Smooth muscle cell (in vitro differentiated cells): ENCODE measurements around the gene RREB1. TPM values are rescaled to one million over a fixed set of nuclear protein-coding genes. Genes with fewer than 3 reads are reported as not detected.

Experiments used
- DNase-seq: peaks from one replicate; lab custom pipeline; 2025; ENCODE audit not compliant: unreplicated experiment; lab: John Stamatoyannopoulos, UW
- H2AFZ ChIP-seq: fragments of 200-600 bp; sonication (generic); 2 replicates; pipeline ENCODE4 v1.6.0; 2016; ENCODE audit warnings: antibody characterized with exemption, low read depth, mild to moderate bottlenecking
- H3F3A ChIP-seq: fragments of 200-600 bp; sonication (generic); 2 replicates; pipeline ENCODE4 v1.6.0; 2017; ENCODE audit warnings: antibody characterized with exemption, low read depth
- H3K27ac ChIP-seq: fragments of 200-600 bp; sonication (generic); 2 replicates; pipeline ENCODE4 v1.5.1; 2016; ENCODE audit warnings: low read depth, mild to moderate bottlenecking
- H3K27me3 ChIP-seq: fragments of 200-600 bp; sonication (generic); 2 replicates; pipeline ENCODE4 v1.6.1; 2016; ENCODE audit warnings: low read depth, mild to moderate bottlenecking
- H3K36me3 ChIP-seq: fragments of 200-600 bp; sonication (generic); 2 replicates; pipeline ENCODE4 v1.5.1; 2016; ENCODE audit warnings: low read depth
- H3K4me1 ChIP-seq: fragments of 200-600 bp; sonication (generic); 2 replicates; pipeline ENCODE4 v1.5.1; 2016; ENCODE audit warnings: low read depth
- H3K4me2 ChIP-seq: fragments of 200-600 bp; sonication (generic); 2 replicates; pipeline ENCODE4 v1.6.0; 2016; ENCODE audit warnings: mild to moderate bottlenecking
- H3K4me3 ChIP-seq: fragments of 200-600 bp; sonication (generic); 2 replicates; pipeline ENCODE4 v1.5.1; 2016; ENCODE audit warnings: mild to moderate bottlenecking
- H3K79me2 ChIP-seq: fragments of 200-600 bp; sonication (generic); 2 replicates; pipeline ENCODE4 v1.6.0; 2016; ENCODE audit warnings: low read depth, mild to moderate bottlenecking
- H3K9ac ChIP-seq: fragments of 200-600 bp; sonication (generic); 2 replicates; pipeline ENCODE4 v1.6.0; 2016; ENCODE audit warnings: low read depth
- H3K9me3 ChIP-seq: fragments of 200-600 bp; sonication (generic); replicated peaks from 2 replicates; pipeline ENCODE4 v1.5.1; 2016; ENCODE audit warnings: low read depth
- H4K20me1 ChIP-seq: fragments of 200-600 bp; sonication (generic); 2 replicates; pipeline ENCODE4 v1.6.0; 2016; ENCODE audit warnings: low read depth
- WGBS: methylation state at CpG from one replicate; pipeline ENCODE4 v1.1.7; 2016; ENCODE audit warnings: low lambda C conversion rate; 5-methylcytosine and 5-hydroxymethylcytosine counted together
- polyA plus RNA-seq: library from polyadenylated mRNA; unstranded; fragments of >200 nt; fragmentation: Nextera tagmentation; extraction: Ambion mirVana; gene quantifications from 2 replicates; pipeline ENCODE4 v1.2.1, GENCODE V29; 2016
- total RNA-seq: library from RNA; depleted of rRNA; stranded (reverse); fragments of >200 nt; gene quantifications from 2 replicates; pipeline ENCODE4 v1.2.3, GENCODE V29; 2014
- TF ChIP-seq, protein P1 (sequence below): fragments of 200-600 bp; sonication (generic); IDR thresholded peaks from 2 replicates; pipeline ENCODE4 v1.5.1; 2017; ENCODE audit warnings: borderline replicate concordance, mild to moderate bottlenecking, antibody characterized with exemption; ENCODE audit not compliant: insufficient read depth, poor library complexity, severe bottlenecking

Gene RREB1
- total and polyA plus RNA-seq, 2 experiments from 2014 or later: 13.2 to 26.1 TPM

- TF ChIP-seq, protein P1, sequence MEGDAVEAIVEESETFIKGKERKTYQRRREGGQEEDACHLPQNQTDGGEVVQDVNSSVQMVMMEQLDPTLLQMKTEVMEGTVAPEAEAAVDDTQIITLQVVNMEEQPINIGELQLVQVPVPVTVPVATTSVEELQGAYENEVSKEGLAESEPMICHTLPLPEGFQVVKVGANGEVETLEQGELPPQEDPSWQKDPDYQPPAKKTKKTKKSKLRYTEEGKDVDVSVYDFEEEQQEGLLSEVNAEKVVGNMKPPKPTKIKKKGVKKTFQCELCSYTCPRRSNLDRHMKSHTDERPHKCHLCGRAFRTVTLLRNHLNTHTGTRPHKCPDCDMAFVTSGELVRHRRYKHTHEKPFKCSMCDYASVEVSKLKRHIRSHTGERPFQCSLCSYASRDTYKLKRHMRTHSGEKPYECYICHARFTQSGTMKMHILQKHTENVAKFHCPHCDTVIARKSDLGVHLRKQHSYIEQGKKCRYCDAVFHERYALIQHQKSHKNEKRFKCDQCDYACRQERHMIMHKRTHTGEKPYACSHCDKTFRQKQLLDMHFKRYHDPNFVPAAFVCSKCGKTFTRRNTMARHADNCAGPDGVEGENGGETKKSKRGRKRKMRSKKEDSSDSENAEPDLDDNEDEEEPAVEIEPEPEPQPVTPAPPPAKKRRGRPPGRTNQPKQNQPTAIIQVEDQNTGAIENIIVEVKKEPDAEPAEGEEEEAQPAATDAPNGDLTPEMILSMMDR: no peak
- Histone ChIP-seq H3K4me2 (no peak overlapping the region), H3K79me2 (peaks cover 9% of the 10 kb centered on the region), H3K27ac (no peak overlapping the region), H3F3A (no peaks in the 10 kb centered on the region), H3K4me3 (no peak overlapping the region), H3K4me1 (no peaks in the 10 kb centered on the region), H4K20me1 (peaks cover 37% of the 10 kb centered on the region), H3K36me3 (no peaks in the 10 kb centered on the region), H3K27me3 (no peaks in the 10 kb centered on the region), H3K9me3 (no peaks in the 10 kb centered on the region), H3K9ac (no peak overlapping the region), H2AFZ (no peak overlapping the region)
- 97% methylated on average over 60 of the region's 62 CpGs for WGBS
- DNase-seq: no peak
Measured at GRCh38 chr6:7229376-7230326, 121.9 kb downstream of the RREB1 start.

DNA sequence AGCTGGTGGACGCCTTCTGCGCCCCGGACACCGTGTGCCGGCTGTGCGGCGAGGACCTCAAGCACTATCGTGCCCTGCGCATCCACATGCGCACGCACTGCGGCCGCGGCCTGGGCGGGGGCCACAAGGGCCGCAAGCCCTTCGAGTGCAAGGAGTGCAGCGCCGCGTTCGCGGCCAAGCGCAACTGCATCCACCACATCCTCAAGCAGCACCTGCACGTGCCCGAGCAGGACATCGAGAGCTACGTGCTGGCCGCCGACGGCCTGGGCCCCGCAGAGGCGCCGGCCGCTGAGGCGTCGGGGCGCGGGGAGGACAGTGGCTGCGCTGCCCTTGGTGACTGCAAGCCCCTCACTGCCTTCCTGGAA, 122.5 kb downstream of the RREB1 start:
- TF ChIP-seq, protein P1: no peak
- no peaks in the 10 kb centered on the region for H3K4me1 ChIP-seq
- peaks cover 9% of the 10 kb centered on the region for H3K79me2 ChIP-seq
- H3K4me2 ChIP-seq: no peak overlapping the region
- H3K27me3 ChIP-seq: no peaks in the 10 kb centered on the region
- H4K20me1 ChIP-seq: peaks cover 40% of the 10 kb centered on the region
- H2AFZ ChIP-seq: no peak overlapping the region
- no peak overlapping the region for H3K27ac ChIP-seq
- WGBS: 96% methylated on average over 37 of the region's 39 CpGs
- H3K36me3 ChIP-seq: no peaks in the 10 kb centered on the region
- H3F3A ChIP-seq: no peaks in the 10 kb centered on the region
- H3K4me3 ChIP-seq: no peak overlapping the region
- no peaks in the 10 kb centered on the region for H3K9me3 ChIP-seq
- no peak overlapping the region for H3K9ac ChIP-seq
- DNase-seq: no peak

DNA sequence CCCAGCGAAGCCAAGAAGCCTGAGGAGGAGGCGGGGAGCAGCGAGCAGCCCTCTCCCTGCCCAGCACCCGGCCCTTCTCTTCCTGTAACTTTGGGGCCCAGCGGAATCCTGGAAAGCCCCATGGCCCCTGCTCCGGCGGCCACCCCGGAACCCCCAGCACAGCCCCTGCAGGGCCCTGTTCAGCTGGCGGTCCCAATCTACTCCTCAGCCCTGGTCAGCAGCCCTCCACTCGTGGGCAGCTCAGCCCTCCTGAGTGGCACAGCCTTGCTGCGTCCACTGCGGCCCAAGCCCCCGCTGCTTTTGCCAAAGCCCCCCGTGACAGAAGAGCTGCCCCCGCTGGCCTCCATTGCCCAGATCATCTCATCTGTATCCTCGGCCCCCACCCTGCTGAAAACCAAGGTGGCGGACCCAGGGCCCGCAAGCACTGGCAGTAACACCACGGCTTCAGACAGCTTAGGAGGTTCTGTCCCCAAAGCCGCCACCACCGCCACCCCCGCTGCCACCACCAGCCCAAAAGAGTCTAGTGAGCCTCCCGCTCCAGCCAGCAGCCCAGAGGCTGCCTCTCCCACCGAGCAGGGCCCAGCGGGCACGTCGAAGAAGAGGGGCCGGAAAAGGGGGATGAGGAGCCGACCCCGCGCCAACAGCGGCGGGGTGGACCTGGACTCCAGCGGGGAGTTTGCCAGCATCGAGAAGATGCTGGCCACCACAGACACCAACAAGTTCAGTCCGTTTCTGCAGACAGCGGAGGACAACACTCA, 123.4 kb downstream of the RREB1 start:
- Histone ChIP-seq H2AFZ (no peak overlapping the region), H3K36me3 (no peaks in the 10 kb centered on the region), H3K4me3 (no peak overlapping the region), H4K20me1 (peaks cover 42% of the 10 kb centered on the region), H3K79me2 (peaks cover 9% of the 10 kb centered on the region), H3K27ac (no peak overlapping the region), H3K4me2 (no peak overlapping the region), H3F3A (no peaks in the 10 kb centered on the region), H3K9ac (no peak overlapping the region), H3K9me3 (no peaks in the 10 kb centered on the region), H3K4me1 (no peaks in the 10 kb centered on the region), H3K27me3 (no peaks in the 10 kb centered on the region)
- WGBS: 98% methylated on average over 31 of the region's 37 CpGs
- no peak for DNase-seq
- TF ChIP-seq, protein P1: no peak
